ENCODE measurements around the gene GPC5.
"Not testable (repeated sequence)": the region's sequence is repeated elsewhere in the genome, so short reads cannot be mapped to it uniquely, and the experiment has no call there.

The GPC5 gene

GRCh38 chr13:92609376-92609775, 1211.0 kb downstream of the GPC5 start:
- DNase-seq: no peak

GRCh38 chr13:92612892-92613291, 1214.5 kb downstream of the GPC5 start:
- DNase-seq: no peak

- no peak for DNase-seq
Measured at GRCh38 chr13:92613921-92614320, 1215.5 kb downstream of the GPC5 start.

GRCh38 chr13:92621985-92622384, 1223.6 kb downstream of the GPC5 start:
- no peak for DNase-seq

- DNase-seq: no peak
Measured at GRCh38 chr13:92622905-92623304, 1224.5 kb downstream of the GPC5 start.

- no peak for DNase-seq
Measured at GRCh38 chr13:92626274-92626673, 1227.9 kb downstream of the GPC5 start.

GRCh38 chr13:92640936-92641335, 1242.5 kb downstream of the GPC5 start:
- DNase-seq: no peak

- no peak for DNase-seq
Measured at GRCh38 chr13:92649140-92649813, 1250.9 kb downstream of the GPC5 start.

- DNase-seq: no peak
Measured at GRCh38 chr13:92656103-92656502, 1257.7 kb downstream of the GPC5 start.

- DNase-seq: no peak
Measured at GRCh38 chr13:92656648-92657047, 1258.2 kb downstream of the GPC5 start.

- no peak for DNase-seq
Measured at GRCh38 chr13:92657565-92657964, 1259.1 kb downstream of the GPC5 start.

- no peak for DNase-seq
Measured at GRCh38 chr13:92658293-92658692, 1259.9 kb downstream of the GPC5 start.

GRCh38 chr13:92661406-92661805, 1263.0 kb downstream of the GPC5 start:
- no peak for DNase-seq

- DNase-seq: no peak
Measured at GRCh38 chr13:92668157-92668556, 1269.7 kb downstream of the GPC5 start.

GRCh38 chr13:92670096-92670495, 1271.7 kb downstream of the GPC5 start:
- DNase-seq: no peak

GRCh38 chr13:92671821-92672220, 1273.4 kb downstream of the GPC5 start:
- no peak for DNase-seq

GRCh38 chr13:92676246-92676645, 1277.8 kb downstream of the GPC5 start:
- no peak for DNase-seq

GRCh38 chr13:92677571-92677970, 1279.2 kb downstream of the GPC5 start:
- no peak for DNase-seq

GRCh38 chr13:92679602-92680001, 1281.2 kb downstream of the GPC5 start:
- DNase-seq: no peak

- no peak for DNase-seq
Measured at GRCh38 chr13:92681239-92681638, 1282.8 kb downstream of the GPC5 start.

- DNase-seq: no peak
Measured at GRCh38 chr13:92682832-92683517, 1284.6 kb downstream of the GPC5 start.

GRCh38 chr13:92694047-92694446, 1295.6 kb downstream of the GPC5 start:
- no peak for DNase-seq

GRCh38 chr13:92695827-92696226, 1297.4 kb downstream of the GPC5 start:
- DNase-seq: not testable (repeated sequence)

- DNase-seq: no peak
Measured at GRCh38 chr13:92716749-92717148, 1318.3 kb downstream of the GPC5 start.

- DNase-seq: no peak
Measured at GRCh38 chr13:92717857-92718256, 1319.4 kb downstream of the GPC5 start.
